SIG-M5 treated with dmso at 0.1 percent for 504 hours (cell line): ENCODE measurements around the gene ZNF492.
"Not testable (repeated sequence)": the region's sequence is repeated elsewhere in the genome, so short reads cannot be mapped to it uniquely, and the experiment has no call there.

ENCODE experiments used
- DNase-seq: peaks from one replicate; lab custom pipeline; 2025; ENCODE audit not compliant: unreplicated experiment; lab: John Stamatoyannopoulos, UW

ZNF492 gene

DNA sequence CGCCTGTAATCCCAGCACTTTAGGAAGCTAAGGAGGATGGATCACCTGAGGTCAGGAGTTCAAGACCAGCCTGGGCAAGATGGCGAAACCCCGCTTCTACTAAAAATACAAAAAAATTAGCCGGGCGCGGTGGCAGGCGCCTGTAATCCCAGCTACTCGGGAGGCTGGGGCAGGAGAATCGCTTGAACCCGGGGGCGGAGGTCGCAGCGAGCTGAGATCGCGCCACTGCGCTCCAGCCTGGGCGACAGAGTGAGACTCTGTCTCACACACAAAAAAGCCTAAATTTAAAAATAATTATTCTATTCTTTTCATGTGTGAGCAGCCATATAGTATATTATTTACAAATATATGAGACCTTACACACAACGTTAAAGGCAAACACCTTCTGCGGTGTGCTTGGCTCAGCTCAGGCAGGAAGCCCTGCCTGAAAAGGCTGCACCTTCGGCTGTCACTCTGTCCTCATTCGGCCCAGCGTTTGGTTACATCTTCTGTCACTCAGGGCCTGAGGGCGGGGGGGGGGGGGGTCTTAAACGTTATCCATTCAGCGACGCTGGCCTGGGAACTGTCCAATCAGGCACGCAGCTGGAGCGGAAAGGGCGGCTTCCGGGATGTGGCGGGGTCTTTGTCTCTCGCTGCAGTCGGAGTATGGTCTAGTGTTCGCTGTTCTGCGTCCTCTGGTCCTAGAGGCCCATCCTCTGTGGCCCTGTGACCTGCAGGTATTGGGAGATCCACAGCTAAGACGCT lies at the start of gene ZNF492:
TSS of gene ZNF492 (plus strand) at position 619 of the 744 bp plus-strand sequence. CDS start 19,076 bp downstream, outside the sequence.
- not testable (repeated sequence) for DNase-seq

DNA sequence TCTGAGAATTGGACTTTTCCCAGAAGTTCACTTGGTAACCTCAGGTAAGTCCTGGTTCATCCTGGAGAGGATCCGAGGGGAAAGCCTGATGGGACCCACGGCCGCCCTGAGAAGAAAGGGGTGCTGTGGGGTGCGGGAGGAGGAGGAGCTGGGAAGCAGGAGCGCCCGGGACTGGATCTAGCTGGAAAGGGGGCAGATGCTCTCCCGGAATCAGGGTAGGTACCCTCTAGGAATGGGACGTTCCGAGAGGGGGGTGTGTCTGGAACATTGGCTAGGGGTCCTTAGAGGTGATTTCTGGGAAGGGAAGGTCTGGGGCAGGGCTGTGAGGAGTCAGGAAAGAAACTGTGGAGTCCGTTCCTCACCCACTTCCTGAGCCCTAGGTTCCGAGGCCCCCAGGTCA lies 38.7 kb upstream of the ZNF492 start:
- no peak for DNase-seq

DNA sequence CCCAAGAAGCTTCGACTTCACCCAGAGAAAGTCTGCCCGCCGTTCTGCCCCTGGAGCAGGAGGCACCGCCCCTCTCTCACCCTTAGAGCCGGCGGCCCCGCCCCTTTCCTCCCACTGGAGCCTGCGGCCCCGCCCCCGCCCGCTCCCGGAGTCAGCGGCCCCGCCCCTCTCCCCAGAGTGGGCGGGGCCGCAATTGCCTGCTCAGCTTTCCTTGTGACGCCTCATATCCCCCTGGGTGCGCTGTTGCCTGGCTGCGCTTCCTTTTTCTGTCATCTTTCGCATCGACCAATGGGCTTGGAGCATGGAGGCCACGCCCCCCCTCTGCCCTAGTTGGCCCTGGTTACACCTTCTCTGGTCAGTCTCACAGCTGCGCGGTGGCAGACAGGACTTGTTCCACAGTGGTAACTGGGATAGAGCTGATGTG lies 38.2 kb upstream of the ZNF492 start:
- DNase-seq = no peak

DNA sequence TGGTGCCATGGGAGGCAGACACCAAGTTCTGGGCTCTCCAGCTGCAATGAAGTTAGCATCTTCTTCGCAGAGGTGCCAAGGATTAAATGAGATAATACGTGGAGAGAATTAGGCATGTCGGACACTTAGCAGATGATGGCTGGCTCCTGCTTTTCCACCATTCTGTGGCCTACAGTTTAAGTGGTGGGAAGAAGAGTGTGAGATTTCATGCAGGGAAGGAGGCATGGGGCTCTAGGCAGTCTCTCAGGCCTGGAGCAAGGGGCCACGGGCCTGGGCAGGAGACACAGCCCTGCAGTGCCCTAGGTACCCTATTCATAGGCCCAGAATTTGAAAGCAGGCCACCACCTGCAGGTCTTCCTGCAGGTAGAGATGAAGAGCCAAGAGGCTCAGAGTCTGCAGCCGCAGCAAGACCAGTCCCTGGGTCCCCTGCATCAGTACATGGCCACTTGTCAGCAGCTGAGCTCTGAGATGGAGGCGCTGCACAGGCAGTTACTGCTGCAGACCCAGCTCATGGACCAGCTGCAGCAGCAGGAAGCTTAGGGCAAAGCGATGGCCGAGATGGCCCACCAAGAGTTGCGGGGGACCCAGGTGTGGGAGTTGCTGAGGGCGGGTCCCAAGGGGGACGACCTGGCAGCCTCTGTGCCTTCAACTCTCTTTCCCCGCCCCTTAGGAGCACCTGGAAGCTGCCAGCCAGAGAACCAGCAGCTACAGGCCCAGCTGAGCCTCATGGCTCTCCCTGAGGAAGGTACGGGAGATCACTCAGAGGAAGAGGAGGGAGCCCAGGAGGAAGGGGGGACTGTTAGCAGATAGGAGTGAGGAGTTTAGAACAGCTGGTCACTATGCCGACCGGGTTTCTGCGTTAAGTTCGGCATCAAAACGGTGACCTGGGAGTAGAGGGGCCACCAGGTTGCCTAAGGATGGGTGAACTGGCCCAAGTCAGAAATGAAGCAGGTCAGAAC lies 33.2 kb upstream of the ZNF492 start:
- no peak for DNase-seq

DNA sequence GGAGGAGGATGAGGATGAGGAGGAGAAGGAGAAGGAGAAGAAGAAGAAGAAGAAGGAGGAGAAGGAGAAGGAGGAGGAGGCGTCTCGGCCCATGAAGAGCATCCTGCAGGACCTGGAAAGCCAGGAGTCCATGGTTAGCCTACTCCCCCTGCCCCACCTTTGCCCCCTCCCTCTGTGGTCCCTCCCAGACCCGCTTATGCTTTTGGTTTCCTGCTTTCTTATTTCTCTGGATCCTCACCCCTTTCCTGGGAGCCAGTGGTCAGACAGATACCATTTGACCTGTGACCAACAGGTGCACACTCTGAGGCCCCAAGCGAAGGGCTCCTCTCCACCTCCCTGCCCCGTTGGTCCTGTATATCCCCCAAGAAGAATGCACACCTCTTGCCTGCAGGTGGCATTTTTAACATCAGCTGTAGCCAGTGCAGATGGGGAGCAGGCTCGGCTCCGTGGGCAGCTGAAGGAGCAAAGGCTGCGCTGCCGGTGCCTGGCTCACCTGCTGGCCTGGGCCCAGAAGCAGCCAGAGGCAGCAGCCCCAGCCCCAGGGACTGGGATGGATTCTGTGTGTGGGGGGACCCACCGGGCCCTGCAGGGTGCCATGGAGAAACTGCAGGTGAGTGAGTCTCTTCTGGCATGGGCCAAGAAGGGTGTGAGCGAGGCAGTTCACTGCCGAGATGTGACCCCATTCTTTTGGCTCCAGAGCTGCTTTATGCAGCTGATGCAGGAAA lies 32.1 kb upstream of the ZNF492 start:
- DNase-seq = no peak

DNA sequence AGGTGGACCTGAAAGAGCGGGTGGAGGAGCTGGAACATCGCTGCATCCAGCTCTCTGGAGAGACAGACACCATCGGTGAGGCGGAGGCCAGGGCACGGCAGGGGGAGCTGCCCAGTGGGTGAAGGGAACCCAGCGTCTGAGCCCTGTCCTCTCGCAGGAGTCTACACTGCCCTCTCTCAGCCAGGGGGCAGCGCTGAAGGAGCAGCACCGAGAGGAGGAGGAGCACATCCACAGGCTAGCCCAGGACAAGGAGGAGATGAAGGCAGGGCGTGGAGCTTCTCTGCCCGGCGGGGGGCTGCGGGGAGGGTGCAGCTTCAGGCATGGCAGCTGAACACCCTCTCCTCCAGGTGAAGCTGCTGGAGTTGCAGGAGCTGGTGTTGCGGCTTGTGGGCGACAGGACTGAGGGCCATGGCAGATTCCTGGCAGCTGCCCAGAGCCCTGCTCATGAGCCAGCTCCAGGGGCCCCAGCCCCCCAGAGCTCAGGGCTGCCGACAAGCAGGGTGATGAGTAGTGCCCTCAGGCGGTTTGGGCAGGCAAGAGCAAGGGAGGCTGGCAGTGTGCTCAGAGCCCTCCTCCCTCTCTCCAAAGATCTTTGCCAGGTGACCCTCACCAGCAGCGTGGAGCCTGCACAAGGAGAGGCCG lies 31.4 kb upstream of the ZNF492 start:
- DNase-seq = no peak

DNA sequence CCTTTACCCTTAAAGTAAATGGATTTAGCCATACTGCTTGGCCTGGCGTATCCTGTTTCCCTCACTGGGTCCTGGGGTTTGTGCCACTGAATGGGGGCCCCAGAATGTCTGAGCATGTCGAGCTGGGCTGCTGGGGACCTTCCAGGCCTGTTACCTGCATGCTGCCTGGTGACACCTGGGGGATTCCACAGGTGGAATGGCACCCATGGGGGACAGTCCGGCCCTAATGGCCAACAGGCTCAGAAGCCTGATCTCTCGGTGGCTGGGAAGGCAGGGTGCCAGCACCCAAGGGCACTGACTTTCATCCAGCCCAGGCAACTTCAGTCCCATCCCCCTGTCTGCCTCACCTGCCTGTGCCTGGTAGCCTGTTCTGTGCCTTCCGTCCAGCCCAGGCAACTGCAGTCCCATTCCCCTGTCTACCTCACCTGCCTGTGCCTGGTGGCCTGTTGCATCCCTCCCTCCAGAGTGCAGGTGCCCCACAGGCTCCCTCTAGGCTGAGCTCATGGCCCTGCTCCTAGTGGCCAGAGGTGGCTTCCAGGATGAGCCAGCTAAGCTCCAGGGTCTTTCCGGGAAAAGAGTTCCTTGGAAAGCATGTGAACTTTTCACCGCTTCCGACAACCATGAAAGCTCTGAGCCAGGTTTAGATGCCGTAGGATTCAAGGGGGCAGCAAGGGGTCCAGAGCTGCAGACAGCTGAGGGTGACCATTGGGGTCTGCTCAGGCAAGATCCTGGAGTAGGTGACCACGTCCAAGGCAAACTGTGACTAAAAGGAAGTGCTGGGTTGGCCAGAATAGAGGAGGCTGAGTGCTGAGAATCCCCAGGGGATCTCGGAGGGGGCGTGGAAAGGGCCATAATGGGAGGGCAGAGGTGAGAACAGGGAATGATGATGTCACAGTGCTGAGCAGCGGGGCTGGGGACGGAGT lies 30.3 kb upstream of the ZNF492 start:
- no peak for DNase-seq

DNA sequence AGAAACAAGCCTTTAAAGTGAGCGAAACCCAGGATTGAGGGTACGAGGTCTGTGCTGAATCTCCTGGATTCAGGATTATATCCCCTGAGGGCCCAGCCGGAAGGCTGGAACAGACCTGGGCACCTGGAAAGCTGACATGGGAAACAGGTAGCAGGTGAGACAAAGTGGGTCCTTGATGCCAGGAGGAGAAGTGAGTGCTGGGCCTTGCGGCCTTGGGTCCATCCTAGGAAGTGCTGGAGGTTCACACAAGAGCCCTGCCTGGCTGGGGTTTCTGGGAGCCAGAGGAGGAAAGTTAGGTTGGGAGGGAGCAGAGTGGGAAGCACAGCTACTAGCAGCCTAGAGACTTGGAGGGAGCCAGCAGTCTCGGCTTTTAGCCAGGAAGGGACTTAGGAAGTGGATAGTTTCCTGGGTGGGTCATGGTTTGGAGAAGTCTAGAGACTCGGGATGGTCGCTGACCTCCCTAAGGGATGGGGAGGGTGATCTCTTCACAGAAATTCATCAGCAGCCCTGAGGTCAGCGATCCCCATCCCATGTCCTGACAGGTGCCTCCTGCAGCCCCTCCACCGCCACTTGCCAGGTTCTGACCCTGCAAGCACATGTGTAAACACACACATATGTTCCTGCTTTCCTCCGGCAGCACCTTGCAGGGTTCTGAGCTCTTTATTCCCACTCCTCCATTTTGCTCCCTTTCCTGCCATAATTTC lies 29.4 kb upstream of the ZNF492 start:
- no peak for DNase-seq

DNA sequence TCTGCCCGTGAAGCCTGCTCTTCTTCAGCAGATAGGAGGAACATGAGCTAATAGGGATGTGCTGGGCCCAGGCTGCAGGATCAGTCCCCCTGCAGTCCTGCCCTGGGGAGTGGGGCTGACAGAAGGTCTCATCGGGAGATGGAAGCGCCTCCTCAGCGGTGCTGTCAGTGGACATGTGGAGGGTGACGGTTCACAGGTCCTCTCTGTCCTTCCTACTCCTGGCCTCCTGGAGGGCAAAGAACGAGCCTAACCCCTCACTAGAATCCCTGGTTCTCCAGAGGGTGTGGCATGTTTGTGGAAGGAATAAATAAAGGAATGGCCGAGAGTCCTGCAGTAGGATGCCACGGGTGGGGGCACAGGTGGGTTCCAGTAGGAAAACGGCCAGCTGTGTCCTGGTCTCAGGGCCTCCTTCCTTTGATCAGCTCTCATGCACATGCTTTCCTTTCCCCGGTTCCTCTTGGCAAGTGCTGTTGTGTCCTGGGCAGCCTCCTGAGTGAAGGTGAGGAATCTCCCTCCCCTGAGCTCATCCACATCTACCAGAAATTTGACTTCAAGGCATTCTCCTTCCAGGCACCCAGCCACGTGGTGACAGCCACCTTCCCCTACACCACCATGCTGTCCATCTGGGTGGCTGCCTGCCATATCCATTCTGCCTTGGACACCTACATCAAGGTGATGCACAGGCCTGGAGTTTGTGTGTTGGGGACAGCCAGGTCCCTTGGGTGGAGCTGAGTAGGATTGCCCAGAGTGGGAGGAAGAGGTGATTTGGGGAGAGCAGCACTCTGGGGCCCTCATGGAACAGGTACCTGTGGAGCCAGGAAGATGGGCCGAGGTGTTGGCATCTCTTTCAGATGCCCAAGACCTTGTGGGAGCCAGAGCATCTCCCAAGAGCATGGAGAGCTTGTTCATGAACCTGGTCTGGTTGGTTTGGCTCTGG lies 28.6 kb upstream of the ZNF492 start:
- DNase-seq = no peak

DNA sequence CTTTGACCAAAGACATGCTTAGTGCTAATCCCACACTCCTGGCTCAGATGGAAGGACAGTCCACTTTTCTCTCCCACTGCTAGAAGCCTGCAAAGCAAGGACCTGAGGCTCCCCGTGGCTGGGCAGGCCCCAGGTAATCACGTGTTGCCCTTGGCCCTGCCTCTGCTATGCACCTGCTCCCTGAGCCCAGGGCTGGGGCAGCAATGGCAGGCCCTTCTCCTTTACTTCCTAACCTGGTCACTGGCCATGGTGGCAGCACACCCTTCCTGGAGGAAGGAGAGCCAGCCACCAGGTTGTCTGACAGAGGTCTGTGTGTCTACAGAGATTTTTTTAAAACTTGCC lies 27.9 kb upstream of the ZNF492 start:
- DNase-seq = no peak

DNA sequence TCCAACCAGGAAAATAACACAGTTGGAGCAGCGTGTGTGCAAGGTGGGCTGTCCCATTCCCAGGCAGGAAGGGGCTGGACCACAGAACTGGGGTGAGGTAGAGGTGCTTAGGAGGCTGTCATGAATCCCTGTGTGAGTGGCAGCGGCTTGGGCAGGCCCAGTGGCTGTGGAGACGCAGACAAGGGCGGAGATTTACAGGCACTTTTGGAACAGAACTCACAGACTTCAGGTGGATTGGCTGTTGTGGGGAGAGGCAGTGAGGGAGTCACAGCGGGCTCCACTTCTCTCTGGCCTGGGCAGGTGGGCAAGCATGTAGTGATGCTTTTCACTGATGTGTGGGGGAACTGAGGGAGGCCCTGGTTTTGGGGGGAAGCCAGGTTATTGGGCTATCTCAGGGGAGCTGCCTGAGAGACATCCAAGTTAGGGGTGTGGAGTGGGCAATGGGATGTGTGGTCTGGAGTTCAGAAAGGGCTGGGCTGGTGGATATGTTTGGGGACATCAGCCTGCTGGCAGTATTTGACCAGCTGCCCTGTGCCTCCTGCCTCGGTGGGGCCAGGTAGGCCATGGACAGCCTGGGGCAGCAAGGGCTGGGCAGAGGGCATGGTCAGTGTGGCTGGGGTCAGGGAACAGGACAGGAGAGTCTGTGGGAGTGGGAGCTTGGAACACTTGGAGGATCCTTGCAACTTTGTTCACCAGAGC lies 27.0 kb upstream of the ZNF492 start:
- no peak for DNase-seq

DNA sequence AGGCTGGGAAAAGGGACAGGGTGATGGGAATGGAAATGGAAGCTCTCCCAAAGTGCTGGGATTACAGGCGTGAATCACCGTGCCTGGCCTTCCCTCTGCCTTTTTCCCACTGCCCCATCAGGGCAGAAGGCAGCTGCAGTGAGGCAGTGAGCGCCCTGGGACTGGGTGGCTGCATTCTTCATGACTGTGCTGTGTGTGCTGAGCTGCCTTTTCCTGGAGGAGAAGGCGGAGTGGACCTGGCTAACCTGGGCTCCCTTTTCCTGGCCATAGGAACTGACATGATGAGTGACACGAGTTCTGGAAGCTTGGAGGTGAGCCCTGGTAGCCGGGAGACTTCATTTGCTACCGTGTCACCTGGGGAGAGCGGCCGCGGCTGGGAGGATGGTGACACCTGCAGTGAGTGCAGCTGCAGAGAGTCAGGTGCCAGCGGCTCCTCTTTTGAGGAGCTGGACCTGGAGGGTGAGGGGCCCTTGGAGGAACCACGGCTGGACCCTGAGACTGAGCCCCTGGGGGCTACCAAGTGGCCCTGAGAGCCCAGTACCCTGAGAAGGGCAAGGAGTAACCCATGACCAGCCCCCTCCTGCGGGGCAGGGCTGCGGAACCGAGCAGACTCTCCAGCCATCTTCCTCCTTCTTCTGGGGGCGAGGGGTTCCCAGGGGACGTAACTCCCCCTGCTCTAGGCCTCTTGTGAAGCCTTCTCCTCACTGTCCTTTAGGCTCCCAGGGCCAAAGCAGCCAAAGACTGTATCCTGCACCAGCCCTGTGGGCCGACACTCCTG lies 26.3 kb upstream of the ZNF492 start:
- no peak for DNase-seq

DNA sequence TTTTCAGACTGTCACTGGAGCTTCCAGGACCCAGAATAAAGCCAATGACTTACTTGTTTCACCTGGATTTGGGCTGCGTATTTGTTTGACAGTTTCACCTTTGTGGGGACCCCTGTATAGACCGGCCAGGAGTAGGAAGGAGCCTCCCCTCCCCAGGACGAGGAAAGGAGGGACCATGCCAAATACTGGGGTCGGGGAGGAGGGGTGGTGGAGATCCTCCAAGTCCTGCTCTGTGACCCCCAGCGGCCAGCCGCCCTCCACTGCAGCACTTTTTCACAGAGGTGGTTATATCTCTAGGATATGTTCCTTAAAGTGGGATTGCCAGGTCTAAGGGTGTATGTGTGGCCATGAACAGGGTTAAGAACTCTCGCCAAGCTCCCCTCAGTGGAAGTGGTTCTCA lies 25.7 kb upstream of the ZNF492 start:
- DNase-seq = no peak

DNA sequence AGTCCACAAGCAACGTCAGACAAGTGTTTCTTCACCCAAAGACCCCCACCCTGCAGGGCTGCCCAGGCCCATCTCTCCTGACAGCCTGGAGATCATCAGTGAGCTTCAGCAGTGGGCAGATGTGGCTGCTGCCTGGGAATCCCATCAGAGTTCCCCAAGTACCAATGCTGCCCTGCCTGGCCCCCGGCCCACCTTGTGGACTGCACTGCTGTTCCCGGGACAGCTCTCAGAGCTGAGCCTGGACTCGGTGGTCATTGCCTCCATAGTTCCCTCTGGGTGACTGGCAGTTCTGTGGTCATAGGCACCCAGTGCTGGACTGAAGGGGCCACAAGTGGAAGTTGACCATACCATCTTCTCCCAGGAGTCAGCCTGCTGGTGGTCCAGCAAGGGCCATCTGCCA lies 24.5 kb upstream of the ZNF492 start:
- no peak for DNase-seq

DNA sequence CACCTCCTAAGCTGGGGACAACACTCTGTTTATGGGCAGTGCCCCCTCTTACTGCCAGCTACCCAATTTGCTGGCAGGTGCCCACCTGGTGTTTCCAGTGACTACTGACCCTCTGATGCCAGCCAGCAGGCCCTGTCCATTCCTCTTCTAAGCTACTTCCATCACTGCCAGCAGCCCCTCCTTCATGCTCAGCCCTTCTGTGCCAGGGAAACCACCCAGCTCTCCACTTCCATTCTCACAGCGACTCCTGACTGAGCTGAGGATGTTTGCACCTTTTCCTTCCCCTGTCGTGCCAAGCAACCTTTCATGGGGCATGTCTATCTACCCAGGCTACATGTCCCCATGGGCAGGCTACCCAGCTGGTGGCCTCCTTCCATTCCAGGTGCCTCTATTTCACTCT lies 24.0 kb upstream of the ZNF492 start:
- DNase-seq = no peak

DNA sequence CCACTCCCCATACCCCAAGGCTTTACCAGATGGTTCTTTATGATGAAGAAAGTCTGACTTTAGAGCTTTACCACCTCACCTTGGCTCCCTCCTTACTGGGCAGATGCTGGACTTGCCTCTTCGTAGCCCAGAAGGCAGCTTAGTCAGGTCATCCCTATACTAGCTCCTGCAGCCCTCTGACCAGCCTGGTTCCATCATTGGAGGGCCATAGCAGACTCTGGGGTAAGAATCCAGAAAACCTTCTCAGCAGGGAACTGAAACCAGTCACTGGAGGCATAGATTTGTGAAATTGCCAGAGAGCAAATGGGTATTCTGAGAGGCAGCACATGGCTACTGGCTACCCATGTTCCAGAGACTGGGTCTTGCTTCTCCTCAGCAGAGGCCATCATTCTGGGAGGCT lies 21.8 kb upstream of the ZNF492 start:
- DNase-seq = no peak

DNA sequence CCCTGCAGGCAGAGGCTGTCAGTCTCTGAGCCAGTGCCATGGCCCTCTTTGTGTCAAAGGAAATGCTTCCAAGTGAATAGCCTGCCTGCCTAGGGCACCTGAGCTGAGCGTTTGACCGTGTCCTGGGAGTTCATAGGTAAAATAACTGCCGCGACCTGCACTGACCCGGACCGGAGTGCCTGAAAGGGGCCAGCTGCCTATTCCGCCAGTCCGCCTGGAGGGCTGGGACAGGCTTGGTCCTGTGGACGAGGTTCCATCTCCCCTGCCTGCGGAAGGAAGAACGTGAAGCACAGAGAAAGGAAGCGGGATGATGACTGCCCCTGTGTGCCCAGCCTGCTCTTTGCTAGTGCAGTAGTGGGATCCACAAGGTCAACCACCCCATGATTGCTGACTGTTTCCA lies 17.5 kb upstream of the ZNF492 start:
- no peak for DNase-seq
